GM23338 (cell line): ENCODE results near the gene TSPEAR. TPM values are rescaled to one million over a fixed set of nuclear protein-coding genes. Genes with fewer than 3 reads are reported as not detected.

Source experiments
- ATAC-seq: fragments of 200-7000 bp; cut with Tn5 transposase; 3 replicates; pipeline ENCODE4 v1.9.1; 2020
- DNase-seq: peaks from one replicate; pipeline ENCODE4 v3.0.0-alpha.2; 2015; ENCODE audit warnings: low spot score
- H2AFZ ChIP-seq: fragments of 200-600 bp; sonication (generic); 2 replicates; pipeline ENCODE4 v1.8.0; 2016; ENCODE audit warnings: antibody characterized with exemption, mild to moderate bottlenecking, moderate library complexity
- H3F3A ChIP-seq: fragments of 200-600 bp; sonication (generic); replicated peaks from 2 replicates; pipeline ENCODE4 v1.8.0; 2017; ENCODE audit warnings: antibody characterized with exemption, mixed run types, low read depth
- H3K27ac ChIP-seq: fragments of 200-600 bp; sonication (generic); 2 replicates; pipeline ENCODE4 v1.6.1; 2016; ENCODE audit warnings: low read depth
- H3K27me3 ChIP-seq: fragments of 200-600 bp; sonication (generic); 2 replicates; pipeline ENCODE4 v1.8.0; 2016; ENCODE audit warnings: mild to moderate bottlenecking, mixed run types, moderate library complexity; ENCODE audit not compliant: insufficient read depth
- H3K36me3 ChIP-seq: fragments of 200-600 bp; sonication (generic); 2 replicates; pipeline ENCODE4 v1.8.0; 2016; ENCODE audit warnings: mild to moderate bottlenecking; ENCODE audit not compliant: insufficient read depth
- H3K4me1 ChIP-seq: fragments of 200-600 bp; sonication (generic); 2 replicates; pipeline ENCODE4 v1.8.0; 2016; ENCODE audit warnings: mild to moderate bottlenecking, moderate library complexity; ENCODE audit not compliant: insufficient read depth
- H3K4me2 ChIP-seq: fragments of 200-600 bp; sonication (generic); 2 replicates; pipeline ENCODE4 v1.7.1; 2017; ENCODE audit warnings: mixed run types
- H3K4me3 ChIP-seq: fragments of 200-600 bp; sonication (generic); 2 replicates; pipeline ENCODE4 v1.6.1; 2016; ENCODE audit warnings: mixed run types
- H3K79me2 ChIP-seq: fragments of 200-600 bp; sonication (generic); replicated peaks from 2 replicates; pipeline ENCODE4 v1.8.0; 2017; ENCODE audit warnings: mild to moderate bottlenecking; ENCODE audit not compliant: insufficient read depth
- H3K9me2 ChIP-seq: fragments of 200-600 bp; sonication (generic); 2 replicates; pipeline ENCODE4 v1.8.0; 2017; ENCODE audit not compliant: insufficient read depth
- H4K20me1 ChIP-seq: fragments of 200-600 bp; sonication (generic); replicated peaks from 2 replicates; pipeline ENCODE4 v1.8.0; 2017; ENCODE audit warnings: mild to moderate bottlenecking; ENCODE audit not compliant: insufficient read depth
- H3K27ac Mint-ChIP-seq: 2 replicates; pipeline ENCODE4 v1.8.0; 2020; ENCODE audit warnings: inconsistent platforms, mild to moderate bottlenecking, moderate library complexity, mixed read lengths
- H3K27me3 Mint-ChIP-seq: 3 replicates; pipeline ENCODE4 v1.8.0; 2022; ENCODE audit warnings: low read depth, mild to moderate bottlenecking, moderate library complexity, mixed read lengths, inconsistent platforms; ENCODE audit not compliant: insufficient read depth, poor library complexity
- H3K36me3 Mint-ChIP-seq: 3 replicates; pipeline ENCODE4 v1.8.0; 2021; ENCODE audit warnings: low read depth, mild to moderate bottlenecking, inconsistent platforms, moderate library complexity, mixed read lengths
- H3K4me1 Mint-ChIP-seq: 3 replicates; pipeline ENCODE4 v1.8.0; 2020; ENCODE audit warnings: mild to moderate bottlenecking, inconsistent platforms, mixed read lengths
- H3K4me3 Mint-ChIP-seq: 3 replicates; pipeline ENCODE4 v1.8.0; 2021; ENCODE audit warnings: moderate library complexity, mild to moderate bottlenecking, inconsistent platforms, mixed read lengths
- H3K9me3 Mint-ChIP-seq: 3 replicates; pipeline ENCODE4 v1.8.0; 2020; ENCODE audit warnings: moderate library complexity, mild to moderate bottlenecking, inconsistent platforms, mixed read lengths
- CREB1 ChIP-seq: fragments of 250-450 bp; sonication (Bioruptor Pico); IDR thresholded peaks from 2 replicates; pipeline ENCODE4 v1.5.0; 2020; ENCODE audit warnings: low read depth, mild to moderate bottlenecking, moderate library complexity
- EZH2 ChIP-seq: fragments of 200-600 bp; sonication (generic); IDR thresholded peaks from one replicate; pipeline ENCODE4 v1.8.0; 2017; ENCODE audit warnings: antibody characterized with exemption, mild to moderate bottlenecking, low read depth; ENCODE audit not compliant: unreplicated experiment
- EZH2phosphoT487 ChIP-seq: fragments of 200-600 bp; sonication (generic); IDR thresholded peaks from one replicate; pipeline ENCODE4 v1.8.1; 2018; ENCODE audit warnings: antibody characterized with exemption; ENCODE audit not compliant: unreplicated experiment
- JUNB ChIP-seq: IDR thresholded peaks from one replicate; pipeline ENCODE4 v1.6.1; 2016; ENCODE audit warnings: antibody characterized with exemption; ENCODE audit not compliant: unreplicated experiment
- NANOG ChIP-seq: IDR thresholded peaks from 2 replicates; pipeline ENCODE4 v1.6.1; 2016; ENCODE audit warnings: antibody characterized with exemption, borderline replicate concordance
- POLR2AphosphoS5 ChIP-seq: IDR thresholded peaks from 2 replicates; pipeline ENCODE4 v1.6.1; 2016; ENCODE audit warnings: antibody characterized with exemption, low read depth
- STAT1 ChIP-seq: IDR thresholded peaks from one replicate; pipeline ENCODE4 v1.6.1; 2016; ENCODE audit warnings: antibody characterized with exemption; ENCODE audit not compliant: unreplicated experiment
- ZNF114 ChIP-seq: fragments of 250-450 bp; sonication (Bioruptor Pico); IDR thresholded peaks from 2 replicates; pipeline ENCODE4 v1.5.0; 2020; ENCODE audit warnings: mild to moderate bottlenecking, moderate library complexity
- ZNF331 ChIP-seq: fragments of 250-450 bp; sonication (Bioruptor Pico); IDR thresholded peaks from 2 replicates; pipeline ENCODE4 v1.5.0; 2020; ENCODE audit warnings: low read depth, mild to moderate bottlenecking, moderate library complexity
- polyA plus RNA-seq: library from polyadenylated mRNA; unstranded; fragments of >200 nt; fragmentation: Nextera tagmentation; extraction: Ambion mirVana; gene quantifications from 2 replicates; pipeline ENCODE4 v1.2.1, GENCODE V29; 2016
- total RNA-seq: library from RNA; depleted of rRNA; stranded (reverse); fragments of >200 nt; shearing (Covaris generic); gene quantifications from 2 replicates; pipeline ENCODE4 v1.2.3, GENCODE V29; 2014
- TF ChIP-seq, protein P1 (sequence below): IDR thresholded peaks from 2 replicates; pipeline ENCODE4 v1.6.1; 2016; ENCODE audit warnings: antibody characterized with exemption
- TF ChIP-seq, protein P2 (sequence below): fragments of 250-450 bp; sonication (Bioruptor Pico); IDR thresholded peaks from 2 replicates; pipeline ENCODE4 v1.5.0; 2020; ENCODE audit warnings: mild to moderate bottlenecking, moderate library complexity
- TF ChIP-seq, protein P3 (sequence below): IDR thresholded peaks from one replicate; pipeline ENCODE4 v1.6.1; 2018; ENCODE audit warnings: antibody characterized with exemption; ENCODE audit not compliant: unreplicated experiment
- TF ChIP-seq, protein P4 (sequence below), 2 experiments: fragments of 200-600 bp in 1 of 2; sonication (generic) in 1 of 2; conservative IDR thresholded peaks; 2 replicates each; pipeline versions ENCODE4 v1.5.1 to v1.6.1; 2016 to 2017; ENCODE audit warnings: antibody characterized with exemption in 2 of 2, low read depth in 2 of 2, mild to moderate bottlenecking in 2 of 2, moderate library complexity in 1 of 2

The TSPEAR gene
- total and polyA plus RNA-seq, 2 experiments from 2014 or later, result 0.35 to 0.92 TPM

DNA sequence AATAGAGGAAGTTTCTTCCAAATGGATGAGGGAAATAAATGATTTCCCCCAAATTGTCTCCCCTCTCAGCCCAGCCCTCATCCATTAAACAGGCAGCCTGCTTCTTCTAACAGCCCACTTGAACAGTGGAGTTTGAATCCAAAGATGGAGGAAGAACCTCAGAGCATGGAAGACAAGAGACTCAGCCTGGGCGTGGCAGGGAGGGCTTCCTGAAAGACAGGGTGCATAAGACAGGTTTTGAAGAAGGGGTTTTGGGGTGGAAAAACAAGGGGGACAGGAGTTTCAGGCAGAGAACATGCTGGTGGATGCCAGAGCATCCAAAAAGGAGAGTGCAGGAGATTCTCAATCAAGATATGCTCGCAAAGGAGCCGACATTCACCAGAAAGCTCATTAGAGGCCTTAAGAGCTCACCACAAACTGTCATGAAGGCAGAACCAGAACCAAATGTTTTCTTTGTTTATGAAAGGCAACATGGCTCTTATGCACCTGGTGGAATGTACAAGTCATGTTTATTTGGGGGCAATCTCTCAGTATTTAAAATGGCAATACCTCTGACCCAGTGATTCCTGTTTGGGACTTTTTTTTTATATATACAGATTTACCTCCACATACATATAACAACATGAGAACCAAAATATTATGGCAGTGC, 26.5 kb upstream of the TSPEAR start:
- Mint-ChIP-seq H3K4me1 (peaks cover 28% of the 10 kb centered on the region), H3K27ac (no peak overlapping the region)
- DNase-seq, result peak; percentile 72

More for the DNA sequence above, 26.5 kb upstream of the TSPEAR start:
- H3K9me3 Mint-ChIP-seq, result peaks cover 31% of the 10 kb centered on the region; the same call in 2 of the 3 replicates
- peaks cover 12% of the 10 kb centered on the region for H3K36me3 Mint-ChIP-seq
- H3K27me3 Mint-ChIP-seq, result peaks cover 16% of the 10 kb centered on the region
- H3K79me2 ChIP-seq, result no peaks in the 10 kb centered on the region
- no peak for ATAC-seq
- no peaks in the 10 kb centered on the region for H3K27me3 ChIP-seq
- TF ChIP-seq JUNB (no peak), ZNF114 (CRISPR knock-in tag) (no peak), EZH2 (no peak), CREB1 (CRISPR knock-in tag) (no peak), STAT1 (no peak), ZNF331 (CRISPR knock-in tag) (no peak), NANOG (no peak), EZH2phosphoT487 (no peak), POLR2AphosphoS5 (no peak)
- TF ChIP-seq, protein P1, sequence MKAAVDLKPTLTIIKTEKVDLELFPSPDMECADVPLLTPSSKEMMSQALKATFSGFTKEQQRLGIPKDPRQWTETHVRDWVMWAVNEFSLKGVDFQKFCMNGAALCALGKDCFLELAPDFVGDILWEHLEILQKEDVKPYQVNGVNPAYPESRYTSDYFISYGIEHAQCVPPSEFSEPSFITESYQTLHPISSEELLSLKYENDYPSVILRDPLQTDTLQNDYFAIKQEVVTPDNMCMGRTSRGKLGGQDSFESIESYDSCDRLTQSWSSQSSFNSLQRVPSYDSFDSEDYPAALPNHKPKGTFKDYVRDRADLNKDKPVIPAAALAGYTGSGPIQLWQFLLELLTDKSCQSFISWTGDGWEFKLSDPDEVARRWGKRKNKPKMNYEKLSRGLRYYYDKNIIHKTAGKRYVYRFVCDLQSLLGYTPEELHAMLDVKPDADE, result no peak
- TF ChIP-seq, protein P2, sequence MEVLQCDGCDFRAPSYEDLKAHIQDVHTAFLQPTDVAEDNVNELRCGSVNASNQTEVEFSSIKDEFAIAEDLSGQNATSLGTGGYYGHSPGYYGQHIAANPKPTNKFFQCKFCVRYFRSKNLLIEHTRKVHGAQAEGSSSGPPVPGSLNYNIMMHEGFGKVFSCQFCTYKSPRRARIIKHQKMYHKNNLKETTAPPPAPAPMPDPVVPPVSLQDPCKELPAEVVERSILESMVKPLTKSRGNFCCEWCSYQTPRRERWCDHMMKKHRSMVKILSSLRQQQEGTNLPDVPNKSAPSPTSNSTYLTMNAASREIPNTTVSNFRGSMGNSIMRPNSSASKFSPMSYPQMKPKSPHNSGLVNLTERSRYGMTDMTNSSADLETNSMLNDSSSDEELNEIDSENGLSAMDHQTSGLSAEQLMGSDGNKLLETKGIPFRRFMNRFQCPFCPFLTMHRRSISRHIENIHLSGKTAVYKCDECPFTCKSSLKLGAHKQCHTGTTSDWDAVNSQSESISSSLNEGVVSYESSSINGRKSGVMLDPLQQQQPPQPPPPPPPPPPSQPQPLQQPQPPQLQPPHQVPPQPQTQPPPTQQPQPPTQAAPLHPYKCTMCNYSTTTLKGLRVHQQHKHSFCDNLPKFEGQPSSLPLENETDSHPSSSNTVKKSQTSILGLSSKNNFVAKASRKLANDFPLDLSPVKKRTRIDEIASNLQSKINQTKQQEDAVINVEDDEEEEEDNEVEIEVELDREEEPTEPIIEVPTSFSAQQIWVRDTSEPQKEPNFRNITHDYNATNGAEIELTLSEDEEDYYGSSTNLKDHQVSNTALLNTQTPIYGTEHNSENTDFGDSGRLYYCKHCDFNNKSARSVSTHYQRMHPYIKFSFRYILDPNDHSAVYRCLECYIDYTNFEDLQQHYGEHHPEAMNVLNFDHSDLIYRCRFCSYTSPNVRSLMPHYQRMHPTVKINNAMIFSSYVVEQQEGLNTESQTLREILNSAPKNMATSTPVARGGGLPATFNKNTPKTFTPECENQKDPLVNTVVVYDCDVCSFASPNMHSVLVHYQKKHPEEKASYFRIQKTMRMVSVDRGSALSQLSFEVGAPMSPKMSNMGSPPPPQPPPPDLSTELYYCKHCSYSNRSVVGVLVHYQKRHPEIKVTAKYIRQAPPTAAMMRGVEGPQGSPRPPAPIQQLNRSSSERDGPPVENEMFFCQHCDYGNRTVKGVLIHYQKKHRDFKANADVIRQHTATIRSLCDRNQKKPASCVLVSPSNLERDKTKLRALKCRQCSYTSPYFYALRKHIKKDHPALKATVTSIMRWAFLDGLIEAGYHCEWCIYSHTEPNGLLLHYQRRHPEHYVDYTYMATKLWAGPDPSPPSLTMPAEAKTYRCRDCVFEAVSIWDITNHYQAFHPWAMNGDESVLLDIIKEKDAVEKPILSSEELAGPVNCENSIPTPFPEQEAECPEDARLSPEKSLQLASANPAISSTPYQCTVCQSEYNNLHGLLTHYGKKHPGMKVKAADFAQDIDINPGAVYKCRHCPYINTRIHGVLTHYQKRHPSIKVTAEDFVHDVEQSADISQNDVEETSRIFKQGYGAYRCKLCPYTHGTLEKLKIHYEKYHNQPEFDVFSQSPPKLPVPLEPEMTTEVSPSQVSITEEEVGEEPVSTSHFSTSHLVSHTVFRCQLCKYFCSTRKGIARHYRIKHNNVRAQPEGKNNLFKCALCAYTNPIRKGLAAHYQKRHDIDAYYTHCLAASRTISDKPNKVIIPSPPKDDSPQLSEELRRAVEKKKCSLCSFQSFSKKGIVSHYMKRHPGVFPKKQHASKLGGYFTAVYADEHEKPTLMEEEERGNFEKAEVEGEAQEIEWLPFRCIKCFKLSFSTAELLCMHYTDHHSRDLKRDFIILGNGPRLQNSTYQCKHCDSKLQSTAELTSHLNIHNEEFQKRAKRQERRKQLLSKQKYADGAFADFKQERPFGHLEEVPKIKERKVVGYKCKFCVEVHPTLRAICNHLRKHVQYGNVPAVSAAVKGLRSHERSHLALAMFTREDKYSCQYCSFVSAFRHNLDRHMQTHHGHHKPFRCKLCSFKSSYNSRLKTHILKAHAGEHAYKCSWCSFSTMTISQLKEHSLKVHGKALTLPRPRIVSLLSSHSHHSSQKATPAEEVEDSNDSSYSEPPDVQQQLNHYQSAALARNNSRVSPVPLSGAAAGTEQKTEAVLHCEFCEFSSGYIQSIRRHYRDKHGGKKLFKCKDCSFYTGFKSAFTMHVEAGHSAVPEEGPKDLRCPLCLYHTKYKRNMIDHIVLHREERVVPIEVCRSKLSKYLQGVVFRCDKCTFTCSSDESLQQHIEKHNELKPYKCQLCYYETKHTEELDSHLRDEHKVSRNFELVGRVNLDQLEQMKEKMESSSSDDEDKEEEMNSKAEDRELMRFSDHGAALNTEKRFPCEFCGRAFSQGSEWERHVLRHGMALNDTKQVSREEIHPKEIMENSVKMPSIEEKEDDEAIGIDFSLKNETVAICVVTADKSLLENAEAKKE (CRISPR knock-in tag), result no peak
- TF ChIP-seq, protein P3, sequence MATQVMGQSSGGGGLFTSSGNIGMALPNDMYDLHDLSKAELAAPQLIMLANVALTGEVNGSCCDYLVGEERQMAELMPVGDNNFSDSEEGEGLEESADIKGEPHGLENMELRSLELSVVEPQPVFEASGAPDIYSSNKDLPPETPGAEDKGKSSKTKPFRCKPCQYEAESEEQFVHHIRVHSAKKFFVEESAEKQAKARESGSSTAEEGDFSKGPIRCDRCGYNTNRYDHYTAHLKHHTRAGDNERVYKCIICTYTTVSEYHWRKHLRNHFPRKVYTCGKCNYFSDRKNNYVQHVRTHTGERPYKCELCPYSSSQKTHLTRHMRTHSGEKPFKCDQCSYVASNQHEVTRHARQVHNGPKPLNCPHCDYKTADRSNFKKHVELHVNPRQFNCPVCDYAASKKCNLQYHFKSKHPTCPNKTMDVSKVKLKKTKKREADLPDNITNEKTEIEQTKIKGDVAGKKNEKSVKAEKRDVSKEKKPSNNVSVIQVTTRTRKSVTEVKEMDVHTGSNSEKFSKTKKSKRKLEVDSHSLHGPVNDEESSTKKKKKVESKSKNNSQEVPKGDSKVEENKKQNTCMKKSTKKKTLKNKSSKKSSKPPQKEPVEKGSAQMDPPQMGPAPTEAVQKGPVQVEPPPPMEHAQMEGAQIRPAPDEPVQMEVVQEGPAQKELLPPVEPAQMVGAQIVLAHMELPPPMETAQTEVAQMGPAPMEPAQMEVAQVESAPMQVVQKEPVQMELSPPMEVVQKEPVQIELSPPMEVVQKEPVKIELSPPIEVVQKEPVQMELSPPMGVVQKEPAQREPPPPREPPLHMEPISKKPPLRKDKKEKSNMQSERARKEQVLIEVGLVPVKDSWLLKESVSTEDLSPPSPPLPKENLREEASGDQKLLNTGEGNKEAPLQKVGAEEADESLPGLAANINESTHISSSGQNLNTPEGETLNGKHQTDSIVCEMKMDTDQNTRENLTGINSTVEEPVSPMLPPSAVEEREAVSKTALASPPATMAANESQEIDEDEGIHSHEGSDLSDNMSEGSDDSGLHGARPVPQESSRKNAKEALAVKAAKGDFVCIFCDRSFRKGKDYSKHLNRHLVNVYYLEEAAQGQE, result no peak
- TF ChIP-seq, protein P4, sequence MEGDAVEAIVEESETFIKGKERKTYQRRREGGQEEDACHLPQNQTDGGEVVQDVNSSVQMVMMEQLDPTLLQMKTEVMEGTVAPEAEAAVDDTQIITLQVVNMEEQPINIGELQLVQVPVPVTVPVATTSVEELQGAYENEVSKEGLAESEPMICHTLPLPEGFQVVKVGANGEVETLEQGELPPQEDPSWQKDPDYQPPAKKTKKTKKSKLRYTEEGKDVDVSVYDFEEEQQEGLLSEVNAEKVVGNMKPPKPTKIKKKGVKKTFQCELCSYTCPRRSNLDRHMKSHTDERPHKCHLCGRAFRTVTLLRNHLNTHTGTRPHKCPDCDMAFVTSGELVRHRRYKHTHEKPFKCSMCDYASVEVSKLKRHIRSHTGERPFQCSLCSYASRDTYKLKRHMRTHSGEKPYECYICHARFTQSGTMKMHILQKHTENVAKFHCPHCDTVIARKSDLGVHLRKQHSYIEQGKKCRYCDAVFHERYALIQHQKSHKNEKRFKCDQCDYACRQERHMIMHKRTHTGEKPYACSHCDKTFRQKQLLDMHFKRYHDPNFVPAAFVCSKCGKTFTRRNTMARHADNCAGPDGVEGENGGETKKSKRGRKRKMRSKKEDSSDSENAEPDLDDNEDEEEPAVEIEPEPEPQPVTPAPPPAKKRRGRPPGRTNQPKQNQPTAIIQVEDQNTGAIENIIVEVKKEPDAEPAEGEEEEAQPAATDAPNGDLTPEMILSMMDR (conservative IDR thresholded peaks at IDR 0.05; ENCODE audit: low read depth in 2 of 2), result no peak
- H3K27ac ChIP-seq, result no peak overlapping the region
- no peak overlapping the region for H3K4me2 ChIP-seq
- H3K4me3 Mint-ChIP-seq, result no peak overlapping the region
- H2AFZ ChIP-seq, result no peak overlapping the region
- peaks cover 4% of the 10 kb centered on the region for H3K36me3 ChIP-seq
- no peaks in the 10 kb centered on the region for H3F3A ChIP-seq
- H3K4me1 ChIP-seq, result no peaks in the 10 kb centered on the region
- no peak overlapping the region for H3K4me3 ChIP-seq
- no peaks in the 10 kb centered on the region for H3K9me2 ChIP-seq
- H4K20me1 ChIP-seq, result no peaks in the 10 kb centered on the region
